ENCODE data around the gene NSMCE4A. TPM values are rescaled to one million over a fixed set of nuclear protein-coding genes. Genes with fewer than 3 reads are reported as not detected.

NSMCE4A gene
- total and polyA plus RNA-seq, 2 donors (not counting 3 experiments of a cell fraction or from before 2014, with no cell fraction given): 36.8 to 51.0 TPM

DNA sequence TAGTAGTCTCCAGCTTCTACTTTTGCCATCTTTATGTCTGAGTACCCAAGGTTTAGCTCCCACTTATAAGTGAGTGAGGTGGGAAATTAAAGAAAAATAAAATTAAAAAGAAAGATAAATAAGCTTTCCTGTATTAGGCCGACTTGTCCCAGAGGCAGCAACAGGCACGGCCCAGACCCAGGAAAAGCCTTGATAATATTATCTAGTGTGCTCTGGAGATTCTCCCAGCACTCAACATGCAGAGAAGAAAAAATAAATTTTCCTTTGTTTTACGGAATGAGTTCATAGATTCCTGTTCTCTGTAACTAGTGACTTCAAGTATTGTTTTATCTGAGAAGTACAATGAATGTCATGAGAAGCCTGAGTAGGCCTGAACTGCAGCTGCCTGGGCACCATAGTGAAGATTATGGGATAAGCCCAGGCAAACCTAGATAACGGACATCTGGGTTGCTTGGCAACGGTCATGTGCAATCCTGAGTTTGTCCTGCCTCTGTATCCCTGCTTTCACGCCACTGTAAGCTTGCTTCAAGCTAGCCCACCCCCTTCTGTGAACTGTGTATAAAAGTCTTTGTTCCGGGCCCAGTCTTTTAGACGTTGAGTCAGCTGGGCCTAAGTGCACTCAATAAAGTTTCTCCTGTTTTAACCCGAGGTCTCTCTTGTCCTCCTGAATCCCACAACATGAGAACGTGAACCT lies 53.6 kb downstream of the NSMCE4A start:
- Histone ChIP-seq H3K79me2 (ENCODE audit: control insufficient read depth, insufficient read depth, low read length) (peaks cover 15% of the 10 kb centered on the region), H4K20me1 (replicated peaks; ENCODE audit: control insufficient read depth, extremely low read depth, insufficient read depth, low read length) (no peaks in the 10 kb centered on the region), H3K4me3 (replicated peaks in 1 of 3; ENCODE audit: insufficient read depth in 1 of 3, low read depth in 1 of 3, low read length in 3 of 3) (no peak overlapping the region), H3K9ac (replicated peaks; ENCODE audit: extremely low read depth, insufficient read depth, low read length) (no peak overlapping the region), H3K4me2 (ENCODE audit: insufficient read depth, low read length) (no peak overlapping the region), H3K9me1 (replicated peaks; ENCODE audit: control insufficient read depth, extremely low read depth, insufficient read depth, low read length) (no peaks in the 10 kb centered on the region), H3K9me3 (replicated peaks; ENCODE audit: control insufficient read depth, insufficient read depth, low read length) (no peaks in the 10 kb centered on the region), H3K36me3 (ENCODE audit: control insufficient read depth in 2 of 2, extremely low read depth in 1 of 2, insufficient read depth in 2 of 2, low read length in 2 of 2) (peaks cover 4 to 11% of the 10 kb centered on the region in 2 experiments), H3K27ac (ENCODE audit: insufficient read depth, low read depth, low read length) (no peak overlapping the region), H3K27me3 (ENCODE audit: control insufficient read depth in 2 of 2, insufficient read depth in 2 of 2, low read length in 2 of 2) (no peaks in the 10 kb centered on the region), H2AFZ (ENCODE audit: low read depth, low read length) (no peak overlapping the region), H3K4me1 (ENCODE audit: control insufficient read depth, extremely low read depth, insufficient read depth, low read length) (peaks cover 3% of the 10 kb centered on the region)
- no TSS peak for BruUV-seq (replicated peaks)
- DNase-seq (ENCODE audit: low read depth, low spot score) (no peak), FAIRE-seq (no peak)
- ChIA-PET POLR2A (no interaction called here), CTCF (interaction anchor here (1.1 kb wide), 2 partner anchors 20 to 130 kb away, joined by 3 to 5 read pairs; no protein-coding TSS in a partner anchor)
- TF ChIP-seq, protein P1, sequence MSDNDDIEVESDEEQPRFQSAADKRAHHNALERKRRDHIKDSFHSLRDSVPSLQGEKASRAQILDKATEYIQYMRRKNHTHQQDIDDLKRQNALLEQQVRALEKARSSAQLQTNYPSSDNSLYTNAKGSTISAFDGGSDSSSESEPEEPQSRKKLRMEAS (IDR thresholded peaks at IDR 0.05; ENCODE audit: insufficient read depth, insufficient read length): no peak
- TF ChIP-seq, protein P2, sequence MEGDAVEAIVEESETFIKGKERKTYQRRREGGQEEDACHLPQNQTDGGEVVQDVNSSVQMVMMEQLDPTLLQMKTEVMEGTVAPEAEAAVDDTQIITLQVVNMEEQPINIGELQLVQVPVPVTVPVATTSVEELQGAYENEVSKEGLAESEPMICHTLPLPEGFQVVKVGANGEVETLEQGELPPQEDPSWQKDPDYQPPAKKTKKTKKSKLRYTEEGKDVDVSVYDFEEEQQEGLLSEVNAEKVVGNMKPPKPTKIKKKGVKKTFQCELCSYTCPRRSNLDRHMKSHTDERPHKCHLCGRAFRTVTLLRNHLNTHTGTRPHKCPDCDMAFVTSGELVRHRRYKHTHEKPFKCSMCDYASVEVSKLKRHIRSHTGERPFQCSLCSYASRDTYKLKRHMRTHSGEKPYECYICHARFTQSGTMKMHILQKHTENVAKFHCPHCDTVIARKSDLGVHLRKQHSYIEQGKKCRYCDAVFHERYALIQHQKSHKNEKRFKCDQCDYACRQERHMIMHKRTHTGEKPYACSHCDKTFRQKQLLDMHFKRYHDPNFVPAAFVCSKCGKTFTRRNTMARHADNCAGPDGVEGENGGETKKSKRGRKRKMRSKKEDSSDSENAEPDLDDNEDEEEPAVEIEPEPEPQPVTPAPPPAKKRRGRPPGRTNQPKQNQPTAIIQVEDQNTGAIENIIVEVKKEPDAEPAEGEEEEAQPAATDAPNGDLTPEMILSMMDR (IDR thresholded peaks at IDR 0.05; ENCODE audit: extremely low read depth in 1 of 2, insufficient read depth in 1 of 2, low read depth in 1 of 2, low read length in 2 of 2): no peak
- no peak for TF ChIP-seq EZH2 (IDR thresholded peaks at IDR 0.05; ENCODE audit: borderline replicate concordance, low read depth, low read length, severe bottlenecking)
- no peak for TF ChIP-seq POLR2A (IDR thresholded peaks at IDR 0.05; ENCODE audit: low read depth, low read length)
- TF ChIP-seq MYC (IDR thresholded peaks at IDR 0.05; ENCODE audit: low read depth, low read length): no peak
- no peak for TF ChIP-seq JUN (IDR thresholded peaks at IDR 0.05; ENCODE audit: borderline replicate concordance, insufficient read depth, insufficient read length, low read depth)
- no peak for TF ChIP-seq POLR2AphosphoS5 (IDR thresholded peaks at IDR 0.05; ENCODE audit: insufficient read depth, low read depth, low read length)
- no peak for TF ChIP-seq FOS (IDR thresholded peaks at IDR 0.05; ENCODE audit: borderline replicate concordance, insufficient read depth, low read length)
- no peak for TF ChIP-seq GATA2 (IDR thresholded peaks at IDR 0.05; ENCODE audit: insufficient read depth, insufficient read length, low read depth, low read length)
- intact Hi-C loops (cut with micrococcal nuclease): no loop called here
- dilution Hi-C loops (cut with MboI; ENCODE audit: extremely low pct_ligation_motif_present, low sequenced_read_pairs): no loop called here

Measured in endothelial cell of umbilical vein (primary cell).